ENCODE measurements around the gene TESK2.

Gene TESK2

GRCh38 chr1:45498279-45498678, 7.3 kb upstream of the TESK2 start:
- Histone ChIP-seq H3K9ac (ENCODE audit: low read depth, low read length) (peak overlapping the region; percentile 61; the same call in 1 of the 2 replicates), H4K20me1 (ENCODE audit: insufficient read depth, low read length) (no peaks in the 10 kb centered on the region), H3K9me3 (ENCODE audit: insufficient read depth, low read length, severe bottlenecking) (no peaks in the 10 kb centered on the region), H3K27ac (ENCODE audit: low read length) (no peak overlapping the region), H3K4me1 (ENCODE audit: insufficient read depth, low read length) (peaks cover 33% of the 10 kb centered on the region), H3K36me3 (ENCODE audit: insufficient read depth, low read length) (no peaks in the 10 kb centered on the region; the same call in 1 of the 2 replicates), H3K4me2 (ENCODE audit: insufficient read depth, low read length) (peak overlapping the region; percentile 87), H3K79me2 (ENCODE audit: insufficient read depth, low read length) (peaks cover 20% of the 10 kb centered on the region), H3K4me3 (ENCODE audit: low read depth in 1 of 2, low read length in 2 of 2) (no peak overlapping the region), H3K27me3 (ENCODE audit: insufficient read depth, low read length, poor library complexity) (no peaks in the 10 kb centered on the region), H2AFZ (ENCODE audit: low read depth, low read length) (no peak overlapping the region)
- ATAC-seq (ENCODE audit: insufficient read depth, low read depth) (no peak), DNase-seq (no peak)
- TF ChIP-seq EZH2 (IDR thresholded peaks at IDR 0.05; ENCODE audit: borderline replicate concordance, low read depth, low read length, severe bottlenecking) (no peak), CTCF (IDR thresholded peaks at IDR 0.05; ENCODE audit: borderline replicate concordance, extremely low read depth, low read length, poor library complexity, severe bottlenecking) (no peak)

GRCh38 chr1:45493116-45493697, 2.2 kb upstream of the TESK2 start:
- Histone ChIP-seq H3K4me1 (ENCODE audit: insufficient read depth, low read length) (peaks cover 26% of the 10 kb centered on the region), H3K79me2 (ENCODE audit: insufficient read depth, low read length) (no peaks in the 10 kb centered on the region), H3K36me3 (ENCODE audit: insufficient read depth, low read length) (no peaks in the 10 kb centered on the region), H3K27me3 (ENCODE audit: insufficient read depth, low read length, poor library complexity) (no peaks in the 10 kb centered on the region), H2AFZ (ENCODE audit: low read depth, low read length) (no peak overlapping the region), H4K20me1 (ENCODE audit: insufficient read depth, low read length) (no peaks in the 10 kb centered on the region; the same call in 1 of the 2 replicates), H3K4me2 (ENCODE audit: insufficient read depth, low read length) (no peak overlapping the region), H3K4me3 (ENCODE audit: low read depth in 1 of 2, low read length in 2 of 2) (no peak overlapping the region), H3K9ac (ENCODE audit: low read depth, low read length) (no peak overlapping the region), H3K27ac (ENCODE audit: low read length) (no peak overlapping the region), H3K9me3 (ENCODE audit: insufficient read depth, low read length, severe bottlenecking) (no peaks in the 10 kb centered on the region)
- DNase-seq (peak; percentile 51), ATAC-seq (ENCODE audit: insufficient read depth, low read depth) (no peak)
- TF ChIP-seq CTCF (IDR thresholded peaks at IDR 0.05; ENCODE audit: borderline replicate concordance, extremely low read depth, low read length, poor library complexity, severe bottlenecking) (peak; percentile 74), EZH2 (IDR thresholded peaks at IDR 0.05; ENCODE audit: borderline replicate concordance, low read depth, low read length, severe bottlenecking) (no peak)

- Histone ChIP-seq H3K9me3 (ENCODE audit: insufficient read depth, low read length, severe bottlenecking) (no peaks in the 10 kb centered on the region), H3K9ac (ENCODE audit: low read depth, low read length) (no peak overlapping the region), H3K4me2 (ENCODE audit: insufficient read depth, low read length) (no peak overlapping the region), H3K27me3 (ENCODE audit: insufficient read depth, low read length, poor library complexity) (no peaks in the 10 kb centered on the region), H3K79me2 (ENCODE audit: insufficient read depth, low read length) (no peaks in the 10 kb centered on the region), H4K20me1 (ENCODE audit: insufficient read depth, low read length) (no peaks in the 10 kb centered on the region; the same call in 1 of the 2 replicates), H3K4me1 (ENCODE audit: insufficient read depth, low read length) (peaks cover 26% of the 10 kb centered on the region), H3K27ac (ENCODE audit: low read length) (no peak overlapping the region), H3K36me3 (ENCODE audit: insufficient read depth, low read length) (no peaks in the 10 kb centered on the region), H2AFZ (ENCODE audit: low read depth, low read length) (no peak overlapping the region), H3K4me3 (ENCODE audit: low read depth in 1 of 2, low read length in 2 of 2) (no peak overlapping the region)
- ATAC-seq (ENCODE audit: insufficient read depth, low read depth) (no peak), DNase-seq (no peak)
- TF ChIP-seq EZH2 (IDR thresholded peaks at IDR 0.05; ENCODE audit: borderline replicate concordance, low read depth, low read length, severe bottlenecking), result no peak
- no peak for TF ChIP-seq CTCF (IDR thresholded peaks at IDR 0.05; ENCODE audit: borderline replicate concordance, extremely low read depth, low read length, poor library complexity, severe bottlenecking)
Measured at GRCh38 chr1:45492691-45493090, 1.7 kb upstream of the TESK2 start.
